Measurements from ENCODE around the gene GALK2.
"Not testable (repeated sequence)": the region's sequence is repeated elsewhere in the genome, so short reads cannot be mapped to it uniquely, and the experiment has no call there.

Gene GALK2

DNA sequence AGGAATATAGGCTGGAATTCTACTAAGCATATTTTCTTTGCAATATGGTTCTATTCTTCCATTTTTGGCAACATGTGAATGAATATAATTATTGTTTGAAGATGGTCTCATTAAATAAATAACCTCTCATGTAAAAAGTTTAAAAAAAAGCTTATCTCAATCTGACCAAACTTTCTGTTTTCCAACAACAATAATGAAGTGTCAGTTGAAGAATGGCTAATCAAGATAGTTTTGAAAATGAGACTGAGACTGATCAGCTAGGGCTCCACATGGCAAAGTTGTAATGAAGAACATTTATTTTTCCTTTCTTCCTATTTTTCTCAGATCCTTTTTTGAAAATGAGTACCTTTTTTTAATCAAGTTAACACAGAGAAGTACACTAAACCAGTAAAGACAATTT is 117.4 kb downstream of the GALK2 start:
- no peak for DNase-seq

GRCh38 chr15:49288391-49288790 is 118.3 kb downstream of the GALK2 start:
- no peak for DNase-seq

DNA sequence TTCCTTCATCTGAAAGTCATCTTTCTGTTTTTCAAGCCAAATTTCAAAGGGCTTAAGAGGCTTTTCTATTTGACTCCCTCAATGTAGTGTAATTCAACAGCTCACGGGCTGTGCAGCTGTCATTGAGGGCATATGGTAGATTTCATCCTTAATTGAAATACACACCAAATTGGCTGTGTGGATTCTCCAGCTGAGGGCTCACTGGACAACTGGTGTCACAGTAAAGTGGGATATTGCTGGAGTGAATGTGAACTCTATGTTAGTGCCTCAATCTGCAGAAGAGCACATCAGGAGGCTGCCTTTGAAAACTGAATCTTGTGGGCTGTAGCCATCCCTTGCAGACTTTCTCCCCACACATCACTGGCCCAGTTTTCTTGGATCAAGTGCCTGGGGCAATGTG is 120.1 kb downstream of the GALK2 start:
- no peak for DNase-seq

DNA sequence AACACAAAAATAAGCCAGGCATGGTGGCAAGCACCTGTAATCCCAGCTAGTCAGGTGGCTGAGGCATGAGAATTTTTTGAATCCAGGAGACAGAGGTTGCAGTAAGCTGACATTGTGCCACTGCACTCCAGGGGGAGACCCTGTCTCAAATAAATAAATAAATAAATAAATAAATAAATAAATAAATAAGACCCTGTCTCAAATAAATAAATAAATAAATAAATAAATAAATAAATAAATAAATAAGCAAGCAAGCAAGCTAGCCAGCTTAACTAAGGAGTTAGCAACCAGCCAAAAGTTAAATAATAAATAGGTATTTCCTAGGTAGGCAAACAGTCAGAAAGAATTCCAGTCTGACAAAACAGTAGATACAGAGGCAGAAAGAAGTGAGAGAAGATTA is 123.9 kb downstream of the GALK2 start:
- no peak for DNase-seq

DNA sequence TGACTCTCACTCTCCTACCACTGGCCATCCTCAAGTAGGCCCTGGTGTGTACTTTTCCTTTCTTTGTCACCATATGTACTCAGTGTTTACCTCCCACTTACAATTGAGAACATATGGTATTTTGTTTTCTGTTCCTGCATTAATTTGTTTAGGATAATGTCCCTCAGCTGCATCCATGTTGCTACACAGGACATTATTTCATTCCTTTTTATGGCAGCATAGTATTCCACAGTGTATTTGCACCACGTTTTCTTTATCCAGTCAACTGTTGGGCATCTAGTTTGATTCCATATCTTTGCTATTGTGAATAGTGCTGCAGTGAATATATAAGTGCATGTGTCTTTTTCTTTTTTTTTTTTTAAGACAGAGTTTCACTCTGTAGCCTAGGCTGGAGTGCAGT is 126.2 kb downstream of the GALK2 start:
- DNase-seq, result no peak

GRCh38 chr15:49297584-49297983 is 127.5 kb downstream of the GALK2 start:
- no peak for DNase-seq

DNA sequence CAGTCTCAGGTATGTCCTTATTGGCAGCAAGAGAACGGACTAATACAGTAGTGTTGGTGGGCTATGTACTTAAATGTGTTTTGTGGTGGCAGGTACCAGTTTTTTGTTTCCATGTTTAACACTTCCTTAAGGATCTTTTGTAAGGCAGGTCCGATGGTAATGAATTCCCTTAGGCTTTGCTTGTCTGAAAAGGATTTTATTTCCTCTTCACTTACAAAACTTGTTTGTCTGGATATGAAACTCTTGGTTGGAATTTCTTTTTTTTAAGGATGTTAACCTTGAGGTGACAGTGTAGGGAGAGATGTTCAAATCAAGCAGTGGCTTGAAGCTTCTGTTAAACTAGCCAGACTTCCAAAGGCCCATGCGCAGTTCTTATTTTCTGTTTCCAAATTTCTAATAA is 130.8 kb downstream of the GALK2 start:
- no peak for DNase-seq

DNA sequence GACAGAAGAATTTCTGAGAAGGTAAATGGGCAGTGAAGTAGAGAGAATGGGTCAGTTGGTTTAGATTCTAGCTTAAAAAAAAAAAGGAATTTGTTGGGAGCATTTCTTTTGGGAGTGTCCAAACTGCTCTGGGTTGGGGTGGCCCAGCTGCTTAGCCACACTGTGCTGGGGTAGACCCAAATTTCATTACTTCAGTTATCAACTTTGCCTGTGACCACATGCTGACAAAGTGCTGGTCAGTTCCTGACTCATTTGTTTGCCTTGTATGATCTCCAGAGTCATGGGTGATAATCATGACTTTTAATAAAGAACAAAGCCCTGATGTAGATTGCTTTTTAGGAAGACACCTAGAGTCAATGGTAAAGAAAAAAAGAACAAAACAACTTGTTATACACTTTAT is 131.5 kb downstream of the GALK2 start:
- DNase-seq, result no peak

GRCh38 chr15:49303003-49303402 is 133.0 kb downstream of the GALK2 start:
- DNase-seq, result no peak

DNA sequence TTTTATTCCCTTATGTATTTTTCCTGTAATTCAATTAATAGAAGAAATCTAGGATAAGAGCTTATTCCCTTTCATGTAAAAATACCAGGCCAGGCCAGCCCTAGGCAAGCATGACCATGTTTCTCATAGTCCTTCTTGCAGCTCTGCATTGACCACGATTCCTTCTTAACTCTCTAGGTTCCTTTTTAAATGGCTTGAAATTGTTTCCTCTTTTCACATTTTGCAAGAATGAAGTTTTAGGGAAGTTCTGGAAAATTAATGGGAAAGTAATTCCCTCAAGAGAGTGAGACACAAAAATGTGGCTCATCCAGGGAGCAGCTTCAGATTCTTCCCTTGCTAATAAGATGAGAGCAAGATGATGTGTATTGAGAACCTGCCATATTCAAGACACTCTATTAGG is 136.5 kb downstream of the GALK2 start:
- no peak for DNase-seq

DNA sequence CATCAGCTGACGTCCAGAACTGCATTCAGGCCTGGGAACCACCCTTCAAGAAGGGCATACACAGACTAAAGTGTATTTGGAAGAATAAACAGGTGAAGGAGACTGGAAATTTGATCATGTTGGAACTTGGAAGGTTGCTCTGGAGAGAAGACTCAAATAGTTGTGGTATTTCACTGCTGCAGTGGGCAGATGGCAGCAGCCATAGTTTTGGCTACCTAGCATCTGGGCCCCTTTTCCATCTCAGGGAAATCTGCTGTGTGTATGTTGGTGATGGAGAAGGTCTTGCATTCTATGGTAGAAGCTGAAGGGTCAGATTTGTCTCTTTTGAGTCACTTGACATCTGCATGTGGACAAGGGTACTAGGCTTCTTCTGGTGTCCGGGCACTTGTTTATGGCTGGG is 138.6 kb downstream of the GALK2 start:
- DNase-seq, result no peak

- no peak for DNase-seq
Observed at GRCh38 chr15:49309889-49310288, 139.8 kb downstream of the GALK2 start.

- no peak for DNase-seq
Observed at GRCh38 chr15:49313650-49314049, 143.6 kb downstream of the GALK2 start.

- DNase-seq, result no peak
Observed at GRCh38 chr15:49314716-49315115, 144.7 kb downstream of the GALK2 start.

- no peak for DNase-seq
Observed at GRCh38 chr15:49315391-49315823, 145.4 kb downstream of the GALK2 start.

- DNase-seq, result no peak
Observed at GRCh38 chr15:49320351-49320750, 150.3 kb downstream of the GALK2 start.

DNA sequence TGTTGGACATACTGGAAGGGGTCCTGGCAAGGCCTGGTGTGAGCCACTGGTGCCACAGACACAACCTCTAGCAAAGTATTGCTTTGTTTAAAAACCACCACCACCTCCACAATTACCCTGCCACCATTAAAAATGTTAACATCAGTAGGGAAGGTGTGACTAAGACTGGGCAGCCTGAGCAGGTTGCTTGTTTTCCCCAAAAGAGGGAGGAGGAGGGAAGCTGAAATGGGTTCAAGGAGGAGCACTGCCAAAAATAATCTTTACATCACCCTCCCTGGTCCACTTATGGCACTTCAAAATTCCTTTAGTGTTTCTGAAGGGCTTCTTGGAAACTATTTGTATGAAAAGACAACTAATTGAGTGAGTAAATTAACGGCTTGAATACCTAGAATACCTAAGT is 153.2 kb downstream of the GALK2 start:
- no peak for DNase-seq

DNA sequence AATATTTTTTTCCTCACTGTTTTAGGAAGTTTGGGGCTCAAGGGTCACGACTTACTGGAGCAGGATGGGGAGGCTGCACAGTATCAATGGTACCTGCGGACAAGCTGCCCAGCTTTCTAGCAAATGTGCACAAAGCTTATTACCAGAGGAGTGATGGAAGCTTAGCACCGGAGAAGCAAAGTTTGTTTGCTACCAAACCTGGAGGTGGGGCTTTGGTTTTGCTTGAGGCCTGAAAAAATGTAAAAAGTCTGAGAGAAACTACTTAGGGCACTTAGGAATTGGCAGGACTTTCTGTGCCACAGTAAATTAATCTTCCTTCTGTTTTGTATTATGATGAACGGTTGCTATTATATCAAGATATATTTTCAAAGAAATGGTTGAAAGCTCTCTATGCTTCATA is 157.9 kb downstream of the GALK2 start:
- no peak for DNase-seq

DNA sequence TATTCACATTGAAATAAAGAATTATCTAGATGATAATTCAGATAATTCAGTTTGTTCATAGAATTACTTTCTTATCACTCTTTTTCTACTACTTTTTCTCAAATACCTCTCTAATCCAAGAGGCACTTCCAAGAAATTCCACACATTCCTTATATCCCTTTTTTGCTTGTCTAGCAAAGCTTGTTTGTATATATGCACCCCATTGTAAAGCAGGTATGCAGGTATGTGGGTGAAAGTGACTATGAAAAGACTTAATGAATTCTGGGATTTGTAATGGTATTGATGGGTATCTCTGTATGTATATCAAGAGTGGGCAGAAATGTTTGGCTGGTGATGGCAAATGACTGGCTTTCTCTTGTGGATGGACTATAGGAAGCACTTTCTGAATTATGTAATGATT is 158.9 kb downstream of the GALK2 start:
- DNase-seq, result no peak

GRCh38 chr15:49330166-49330565 is 160.1 kb downstream of the GALK2 start:
- DNase-seq, result no peak

DNA sequence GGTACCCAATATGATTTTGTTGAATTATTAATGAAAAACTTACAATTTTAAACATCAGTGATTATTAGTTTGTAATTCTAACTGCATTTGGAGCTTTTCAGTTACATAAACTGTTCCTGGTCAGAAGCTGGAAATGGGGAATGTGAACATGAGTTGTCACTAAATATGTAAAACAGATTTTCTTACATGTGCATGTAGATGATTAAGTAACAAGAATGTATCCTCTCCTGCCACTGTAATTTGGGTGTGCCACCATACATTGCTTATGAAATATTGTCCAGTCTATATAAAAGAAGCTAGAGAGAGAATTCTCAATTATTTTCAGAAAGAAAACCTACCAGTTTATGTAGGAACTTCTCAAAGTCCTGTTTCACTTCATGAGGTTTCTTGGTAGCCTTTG is 161.4 kb downstream of the GALK2 start:
- DNase-seq, result no peak

- DNase-seq, result no peak
Observed at GRCh38 chr15:49331951-49332350, 161.9 kb downstream of the GALK2 start.

- no peak for DNase-seq
Observed at GRCh38 chr15:49339656-49340055, 169.6 kb downstream of the GALK2 start.

GRCh38 chr15:49343546-49343945 is 173.5 kb downstream of the GALK2 start:
- DNase-seq, result no peak

- not testable (repeated sequence) for DNase-seq
Observed at GRCh38 chr15:49354439-49354838, 184.4 kb downstream of the GALK2 start.

DNA sequence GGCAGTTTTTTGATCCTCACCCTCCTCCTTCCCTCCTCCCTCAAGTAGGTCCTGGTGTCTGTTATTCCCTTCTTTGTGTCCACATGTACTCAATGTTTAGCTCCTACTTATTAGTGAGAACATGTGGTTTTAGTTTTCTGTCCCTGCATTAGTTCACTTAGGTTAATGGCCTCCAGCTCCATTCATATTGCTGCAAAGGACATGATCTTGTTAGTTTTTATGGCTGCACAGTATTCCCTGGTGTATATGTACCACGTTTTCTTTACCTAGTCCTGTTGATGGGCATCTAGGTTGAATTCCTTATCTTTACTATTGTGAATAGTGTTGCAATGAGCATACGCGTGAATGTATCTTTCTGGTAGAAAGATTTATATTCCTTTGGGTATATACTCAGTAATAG is 191.3 kb downstream of the GALK2 start:
- no peak for DNase-seq
